GM12892 (cell line): Measurements from ENCODE around the gene TEX30.

ENCODE experiments used
- POLR2A ChIP-seq: IDR thresholded peaks from 2 replicates; pipeline ENCODE4 v1.6.1; 2011; ENCODE audit warnings: low read depth, low read length, control low read depth
- POLR2AphosphoS5 ChIP-seq: IDR thresholded peaks from 2 replicates; pipeline ENCODE4 v1.6.1; 2011; ENCODE audit warnings: low read depth, low read length, control low read depth

- TF ChIP-seq POLR2A: no peak
- TF ChIP-seq POLR2AphosphoS5: no peak
Observed at GRCh38 chr13:102777736-102778135, 4.2 kb upstream of the TEX30 start.
